Tongue (tissue), 2 donors: ENCODE results near the gene UNC13B. TPM values are rescaled to one million over a fixed set of nuclear protein-coding genes. Genes with fewer than 3 reads are reported as not detected.
A peak's percentile ranks its signal among the peaks of the same experiment; 100 is the strongest.
"Not testable (repeated sequence)": the region's sequence is repeated elsewhere in the genome, so short reads cannot be mapped to it uniquely, and the experiment has no call there.

Experiments
- DNase-seq: peaks from one replicate; pipeline ENCODE4 v3.0.0-alpha.2; 2015
- total RNA-seq: library from RNA; depleted of rRNA; stranded (reverse); fragments of >200 nt; gene quantifications from one replicate; pipeline ENCODE4 v1.2.3, GENCODE V29; 2014

Gene UNC13B
- total RNA-seq, 1 donor from 2014 or later = 33.0 TPM

DNA sequence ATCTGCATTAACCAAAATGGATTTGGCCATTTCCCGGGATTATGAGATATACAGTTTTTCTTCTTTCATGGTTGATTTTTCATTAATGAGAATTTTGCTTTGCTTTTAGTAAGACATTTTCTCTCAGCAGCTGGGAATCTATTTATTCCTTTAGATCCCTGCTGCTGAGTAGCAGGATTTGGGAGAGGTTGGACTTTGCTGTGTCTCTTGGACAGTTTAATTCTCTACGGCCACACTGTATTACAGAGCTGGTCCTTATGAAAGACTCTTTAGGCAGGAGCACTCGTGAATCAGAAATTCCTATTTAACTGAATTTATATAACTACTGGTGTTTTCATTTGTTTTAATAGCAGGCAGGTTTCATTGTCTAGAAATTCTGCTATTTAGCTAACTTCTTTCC, 1.6 kb downstream of the UNC13B start:
- DNase-seq = peak; percentile 18

DNA sequence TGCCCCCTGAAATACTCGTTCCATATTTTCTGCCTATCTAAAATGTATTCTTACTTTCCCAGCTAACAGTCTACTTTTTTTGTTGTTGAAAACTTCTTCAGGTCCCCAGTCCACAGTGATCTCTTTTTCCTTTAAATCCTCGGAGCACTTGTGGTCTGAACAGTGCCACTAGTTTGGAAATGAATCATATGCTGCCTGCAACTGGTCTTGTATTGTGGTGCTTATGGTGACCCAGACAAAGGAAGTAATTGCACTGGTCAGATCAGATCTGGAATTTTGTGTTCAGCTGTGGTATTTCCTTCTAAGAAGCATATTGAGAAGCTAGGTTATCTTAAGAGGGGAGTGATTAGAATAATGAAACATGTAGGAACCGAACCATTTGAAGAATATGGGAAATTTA, 2.9 kb downstream of the UNC13B start:
- peak; percentile 1 for DNase-seq

DNA sequence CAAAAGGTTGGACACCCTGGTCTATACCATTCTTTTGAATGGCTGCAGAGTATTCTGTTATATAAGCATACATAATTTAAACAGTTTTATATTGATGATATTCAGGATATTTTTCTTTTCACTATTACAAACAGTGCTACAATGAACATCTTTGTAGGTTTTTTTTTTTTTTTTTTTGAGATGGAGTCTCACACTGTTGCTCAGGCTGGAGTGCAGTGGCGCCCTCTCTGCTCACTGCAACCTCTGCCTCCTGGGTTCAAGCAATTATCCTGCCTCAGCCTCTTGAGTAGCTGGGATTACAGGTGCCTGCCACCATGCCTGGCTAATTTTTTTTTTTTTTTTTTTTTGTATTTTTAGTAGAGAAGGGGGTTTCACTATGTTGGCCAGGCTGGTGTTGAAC, 5.6 kb downstream of the UNC13B start:
- not testable (repeated sequence) for DNase-seq

DNA sequence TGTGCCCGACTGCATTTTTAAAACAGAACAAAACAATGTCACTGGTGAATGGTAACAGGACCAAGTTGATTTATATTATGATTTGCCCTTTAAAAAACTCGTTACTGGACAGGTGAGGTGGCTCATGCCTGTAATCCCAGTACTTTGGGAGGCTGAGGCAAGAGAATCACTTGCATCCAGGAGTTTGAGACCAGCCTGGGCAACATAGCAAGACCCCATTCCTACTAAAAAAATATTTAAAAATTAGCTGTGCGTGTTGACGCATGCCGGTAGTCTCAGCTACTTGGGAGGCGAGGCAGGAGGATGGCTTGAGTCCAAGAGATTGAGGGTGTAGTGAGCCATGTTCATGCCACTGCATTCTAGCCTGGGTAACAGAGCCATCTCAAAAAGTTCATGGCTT, 7.2 kb downstream of the UNC13B start:
- DNase-seq = no peak

DNA sequence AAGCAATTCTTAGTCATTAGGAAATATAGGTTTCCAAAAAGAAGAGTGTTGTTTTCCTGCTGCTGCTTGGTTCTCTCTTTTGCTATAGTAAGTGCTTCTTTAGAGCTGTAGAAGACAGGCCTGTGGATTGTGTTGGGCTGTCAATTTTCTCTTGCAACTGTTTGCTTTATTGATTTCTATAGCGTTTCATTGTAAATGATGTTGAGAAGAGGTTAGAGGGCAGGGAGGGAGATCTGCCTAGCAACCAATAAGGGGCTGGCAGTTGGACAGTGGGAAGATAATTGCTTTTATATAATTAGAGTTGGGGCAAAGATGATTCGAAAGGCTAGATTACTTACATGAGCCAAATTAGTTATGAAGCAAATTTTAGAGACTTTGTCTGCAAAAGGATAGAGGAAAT, 11.1 kb downstream of the UNC13B start:
- no peak for DNase-seq

DNA sequence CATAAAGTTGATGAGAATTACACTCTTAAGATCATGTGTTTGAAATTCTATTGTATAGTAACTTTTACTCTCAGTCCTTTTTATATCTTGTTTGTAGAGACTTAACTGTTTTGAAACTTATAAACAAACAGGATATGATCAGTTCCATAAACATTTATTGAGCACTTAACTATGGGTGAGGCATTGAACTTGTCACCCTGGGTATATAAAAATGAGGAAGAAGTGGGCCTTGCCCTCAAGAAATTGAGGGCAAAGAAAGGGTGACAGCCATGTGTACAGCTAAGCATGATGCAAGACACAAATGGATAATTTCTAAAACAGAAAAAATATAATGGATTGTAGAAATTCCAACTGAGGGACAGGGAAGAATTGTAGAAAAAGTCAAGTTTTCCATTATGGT, 15.7 kb downstream of the UNC13B start:
- no peak for DNase-seq

DNA sequence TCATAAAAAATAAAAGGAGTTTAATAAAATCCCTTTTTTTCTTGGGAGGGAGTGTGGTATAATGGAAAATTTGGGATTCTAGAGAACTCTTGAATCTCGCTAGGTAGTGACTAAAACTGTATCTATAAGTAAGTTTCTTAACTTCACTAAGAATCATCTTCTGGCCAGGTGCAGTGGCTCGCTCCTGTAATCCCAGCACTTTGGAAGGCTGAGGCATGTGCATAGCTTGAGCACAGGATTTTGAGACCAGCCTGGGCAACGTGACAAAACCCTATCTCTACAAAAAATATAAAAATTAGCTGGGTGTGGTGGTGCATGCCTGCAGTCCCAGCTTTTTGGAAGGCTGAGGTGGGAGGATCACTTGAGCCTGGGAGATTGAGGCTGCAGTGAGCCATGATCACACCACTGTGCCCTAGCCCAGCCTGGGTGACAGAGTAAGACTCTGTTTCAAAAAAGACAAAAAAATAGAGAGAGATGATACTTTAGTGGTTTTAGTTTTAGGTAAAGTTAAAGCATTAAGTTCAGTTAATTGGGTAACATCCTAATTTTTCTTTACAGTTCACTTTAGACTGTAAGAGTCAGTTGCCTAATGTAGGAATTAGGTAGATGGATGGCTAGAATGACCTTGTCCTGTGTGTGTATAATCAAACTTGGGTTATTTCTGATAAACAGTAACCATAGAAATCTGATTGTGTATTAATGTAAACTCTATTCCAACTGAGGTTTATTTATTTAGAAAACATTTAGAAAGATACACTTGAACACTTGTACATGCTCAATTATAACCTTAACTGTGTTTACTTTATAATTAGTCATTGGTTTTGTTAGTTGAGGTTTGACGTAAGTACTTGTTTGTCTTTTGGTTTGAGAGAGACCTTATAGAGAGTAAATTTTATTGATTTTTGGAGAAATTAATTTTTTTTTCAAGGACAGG, 17.8 kb downstream of the UNC13B start:
- no peak for DNase-seq

DNA sequence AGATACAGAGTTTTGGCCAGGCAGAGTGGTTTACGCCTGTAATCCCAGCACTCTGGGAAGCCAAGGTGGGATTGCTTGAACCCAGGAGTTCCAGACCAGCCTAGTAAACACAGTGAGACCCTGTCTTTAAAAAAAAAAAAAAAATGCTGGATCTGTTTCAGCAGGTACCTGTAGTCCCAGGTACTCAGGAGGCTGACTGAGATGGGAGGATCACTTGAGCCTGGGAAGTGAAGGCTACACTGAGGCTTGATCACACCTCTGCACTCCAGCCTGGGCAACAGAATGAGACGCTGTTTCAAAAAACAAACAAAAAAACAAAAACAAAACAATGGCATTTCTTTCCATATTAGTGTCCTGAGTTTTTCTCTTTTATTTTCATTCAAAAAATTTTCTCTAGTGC, 19.0 kb downstream of the UNC13B start:
- no peak for DNase-seq

DNA sequence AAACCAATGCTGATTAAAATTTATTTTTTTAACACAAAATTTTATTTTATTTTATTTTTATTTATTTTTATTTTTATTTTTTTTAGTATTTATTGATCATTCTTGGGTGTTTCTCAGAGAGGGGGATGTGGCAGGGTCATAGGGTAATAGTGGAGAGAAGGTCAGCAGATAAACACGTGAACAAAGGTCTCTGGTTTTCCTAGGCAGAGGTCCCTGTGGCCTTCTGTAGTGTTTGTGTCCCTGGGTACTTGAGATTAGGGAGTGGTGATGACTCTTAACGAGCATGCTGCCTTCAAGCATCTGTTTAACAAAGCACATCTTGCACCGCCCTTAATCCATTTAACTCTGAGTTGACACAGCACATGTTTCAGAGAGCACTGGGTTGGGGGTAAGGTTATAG, 20.6 kb downstream of the UNC13B start:
- DNase-seq = not testable (repeated sequence)

DNA sequence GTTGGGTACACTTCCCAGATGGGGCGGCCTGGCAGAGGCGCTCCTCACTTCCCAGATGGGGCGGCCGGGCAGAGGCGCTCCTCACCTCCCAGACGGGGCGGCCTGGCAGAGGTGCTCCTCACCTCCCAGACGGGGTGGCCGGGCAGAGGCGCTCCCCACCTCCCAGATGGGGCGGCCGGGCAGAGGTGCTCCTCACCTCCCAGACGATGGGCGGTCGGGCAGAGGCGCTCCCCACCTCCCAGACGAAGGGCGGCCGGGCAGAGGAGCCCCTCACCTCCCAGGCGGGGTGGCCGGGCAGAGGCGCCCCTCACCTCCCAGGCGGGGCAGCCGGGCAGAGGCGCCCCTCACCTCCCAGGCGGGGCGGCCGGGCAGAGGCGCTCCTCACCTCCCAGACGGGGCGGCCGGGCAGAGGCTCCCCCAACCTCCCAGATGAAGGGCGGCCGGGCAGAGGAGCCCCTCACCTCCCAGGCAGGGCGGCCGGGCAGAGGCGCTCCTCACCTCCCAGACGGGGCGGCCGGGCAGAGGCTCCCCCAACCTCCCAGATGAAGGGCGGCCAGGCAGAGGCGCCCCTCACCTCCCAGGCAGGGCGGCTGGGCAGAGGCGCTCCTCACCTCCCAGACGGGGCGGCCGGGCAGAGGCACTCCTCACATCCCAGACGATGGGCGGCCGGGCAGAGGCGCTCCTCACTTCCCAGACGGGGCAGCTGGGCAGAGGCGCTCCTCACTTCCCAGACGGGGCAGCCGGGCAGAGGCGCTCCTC, 21.4 kb downstream of the UNC13B start:
- DNase-seq = not testable (repeated sequence)

DNA sequence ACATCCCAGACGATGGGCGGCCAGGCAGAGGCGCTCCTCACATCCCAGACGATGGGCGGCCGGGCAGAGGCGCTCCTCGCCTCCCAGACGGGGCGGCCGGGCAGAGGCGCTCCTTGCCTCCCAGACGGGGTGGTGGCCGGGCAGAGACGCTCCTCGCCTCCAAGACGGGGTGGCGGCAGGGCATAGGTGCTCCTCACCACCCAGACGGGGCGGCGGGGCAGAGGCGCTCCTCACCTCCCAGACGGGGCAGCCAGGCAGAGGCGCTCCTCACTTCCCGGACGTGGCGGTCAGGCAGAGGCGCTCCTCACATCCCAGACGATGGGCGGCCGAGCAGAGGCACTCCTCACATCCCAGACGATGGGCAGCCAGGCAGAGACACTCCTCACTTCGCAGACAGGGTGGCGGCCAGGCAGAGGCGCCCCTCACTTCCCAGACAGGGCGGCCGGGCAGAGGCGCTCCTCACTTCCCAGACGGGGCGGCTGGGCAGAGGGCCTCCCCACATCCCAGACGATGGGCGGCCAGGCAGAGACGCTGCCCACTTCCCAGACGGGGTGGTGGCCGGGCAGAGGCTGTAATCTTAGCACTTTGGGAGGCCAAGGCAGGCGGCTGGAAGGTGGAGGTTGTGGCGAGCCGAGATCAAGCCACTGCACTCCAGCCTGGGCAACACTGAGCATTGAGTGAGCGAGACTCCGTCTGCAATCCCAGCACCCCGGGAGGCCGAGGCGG, 22.1 kb downstream of the UNC13B start:
- DNase-seq = not testable (repeated sequence)

DNA sequence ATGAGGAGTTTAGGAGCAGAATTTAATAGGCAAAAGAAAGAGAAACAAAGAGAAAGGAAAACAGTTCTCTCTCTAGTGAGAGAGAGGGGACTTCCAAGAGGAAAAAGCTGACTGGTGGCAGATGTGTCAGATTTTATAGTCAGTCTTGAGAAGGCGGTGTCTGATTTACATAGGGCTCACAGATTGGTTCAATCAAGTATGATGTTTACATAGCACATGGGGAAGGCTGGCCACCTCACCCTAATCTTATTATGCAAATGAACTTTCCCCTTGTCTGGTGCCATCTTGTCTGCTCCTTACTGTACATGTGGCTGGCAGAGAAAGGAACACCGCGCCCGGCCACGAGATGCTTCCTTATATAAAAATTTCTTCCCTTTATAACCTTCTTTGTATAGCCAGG, 24.7 kb downstream of the UNC13B start:
- DNase-seq = no peak

DNA sequence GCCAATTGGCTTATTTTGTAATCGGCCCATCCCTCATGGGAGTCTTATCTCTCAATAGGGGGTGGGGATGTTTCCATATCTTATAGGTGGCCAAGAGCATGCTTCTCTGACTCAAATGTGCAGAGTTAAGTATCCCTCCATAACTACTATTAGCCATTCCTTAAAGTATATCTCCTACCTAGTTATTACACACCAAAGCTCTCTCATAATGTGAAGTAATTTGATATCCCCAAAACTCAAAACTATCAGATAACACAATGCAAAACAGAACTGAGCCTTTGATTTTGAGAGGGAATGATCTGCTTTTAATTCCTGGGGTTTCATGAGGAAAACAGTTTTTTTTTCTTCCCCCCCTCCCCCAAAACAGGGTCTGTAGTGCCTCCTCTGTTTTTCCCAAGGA, 28.4 kb downstream of the UNC13B start:
- DNase-seq = no peak

DNA sequence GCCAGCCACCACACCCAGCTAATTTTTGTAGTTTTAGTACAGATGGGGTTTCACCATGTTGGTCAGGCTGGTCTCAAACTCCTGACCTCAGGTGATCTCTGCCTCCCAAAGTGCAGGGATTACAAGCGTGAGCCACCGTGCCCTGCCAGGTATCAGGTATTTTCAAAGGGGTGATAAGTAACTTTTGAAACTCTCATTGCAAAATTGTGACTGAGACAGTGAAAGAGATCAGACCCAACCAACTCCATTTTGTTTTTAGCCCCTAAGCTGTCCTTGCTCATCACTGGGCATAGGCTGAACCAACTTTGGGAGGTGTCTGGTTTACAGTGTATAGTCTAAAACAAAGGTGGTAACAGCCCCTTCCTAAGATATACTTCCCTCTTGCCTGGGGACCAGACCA, 29.3 kb downstream of the UNC13B start:
- no peak for DNase-seq

DNA sequence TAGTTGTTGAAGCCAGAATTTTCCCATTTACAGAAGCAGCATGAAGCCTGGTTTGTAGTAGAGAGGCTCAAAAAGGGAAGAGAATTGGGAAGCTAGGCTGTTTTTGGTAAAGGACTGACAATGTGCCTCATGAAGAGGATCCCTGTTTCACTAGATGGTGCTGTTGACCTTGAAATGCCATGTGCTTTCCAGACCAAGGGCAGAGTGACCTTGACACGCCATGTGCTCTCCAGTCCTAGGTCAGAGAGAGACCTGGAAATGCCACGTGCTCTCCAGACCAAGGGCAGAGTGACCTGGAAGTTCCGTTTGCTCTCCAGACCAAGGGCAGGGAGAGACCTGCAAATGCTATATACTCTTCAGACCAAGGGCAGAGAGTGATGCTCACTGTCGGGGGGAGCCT, 32.0 kb downstream of the UNC13B start:
- DNase-seq = no peak

DNA sequence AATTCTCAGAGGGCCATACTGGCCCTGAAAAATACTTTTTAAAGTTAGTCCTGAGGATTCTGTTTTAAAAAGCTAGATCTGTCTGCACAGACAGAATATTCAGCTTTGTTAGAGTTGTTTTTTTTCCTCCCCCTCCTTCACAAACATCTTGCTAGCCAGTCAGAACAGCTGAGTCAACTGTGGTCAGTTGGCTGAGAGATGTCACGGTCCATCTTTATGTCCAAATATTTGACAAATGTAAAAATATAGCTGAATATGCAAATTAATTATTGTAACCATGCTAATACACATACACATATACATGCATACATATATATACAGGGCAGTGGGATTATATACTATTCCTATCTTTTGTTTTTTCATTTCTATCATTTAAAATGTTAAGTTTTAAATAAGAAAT, 33.9 kb downstream of the UNC13B start:
- DNase-seq = no peak

DNA sequence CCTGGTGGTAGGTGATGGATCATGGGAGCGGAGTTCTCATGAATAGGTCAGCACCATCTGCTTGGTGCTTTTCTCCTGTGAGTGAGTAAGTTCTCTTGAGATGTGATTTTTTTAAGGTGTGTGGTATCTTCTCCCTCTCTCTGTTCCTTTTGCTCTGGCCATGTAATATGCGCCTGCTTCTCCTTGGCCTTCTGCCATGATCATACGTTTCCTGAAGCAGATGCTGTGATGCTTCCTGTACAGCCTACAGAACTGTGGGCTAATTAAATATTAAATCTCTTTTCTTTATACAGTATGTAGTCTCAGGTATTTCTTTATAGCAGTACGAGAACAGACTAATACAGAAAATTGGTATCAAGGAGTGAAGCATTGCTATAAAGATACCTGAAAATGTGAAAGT, 36.4 kb downstream of the UNC13B start:
- DNase-seq = no peak

DNA sequence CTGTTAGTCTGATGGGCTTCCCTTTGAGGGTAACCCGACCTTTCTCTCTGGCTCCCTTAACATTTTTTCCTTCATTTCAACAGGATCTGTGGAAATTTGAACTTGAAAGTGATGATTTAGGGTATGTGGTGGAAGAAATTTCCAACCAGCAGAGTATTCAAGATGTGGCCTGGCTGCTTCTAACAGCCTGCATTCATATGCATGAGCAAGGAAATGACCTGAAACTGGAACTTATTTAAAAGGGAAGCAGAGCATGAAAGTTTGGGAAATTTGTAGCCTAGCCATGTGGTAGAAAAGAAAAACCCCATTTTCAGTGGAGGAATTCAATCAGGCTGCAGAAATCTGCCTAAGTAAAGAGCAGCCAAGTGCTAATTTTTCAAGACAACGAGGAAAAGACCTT, 41.7 kb downstream of the UNC13B start:
- no peak for DNase-seq

DNA sequence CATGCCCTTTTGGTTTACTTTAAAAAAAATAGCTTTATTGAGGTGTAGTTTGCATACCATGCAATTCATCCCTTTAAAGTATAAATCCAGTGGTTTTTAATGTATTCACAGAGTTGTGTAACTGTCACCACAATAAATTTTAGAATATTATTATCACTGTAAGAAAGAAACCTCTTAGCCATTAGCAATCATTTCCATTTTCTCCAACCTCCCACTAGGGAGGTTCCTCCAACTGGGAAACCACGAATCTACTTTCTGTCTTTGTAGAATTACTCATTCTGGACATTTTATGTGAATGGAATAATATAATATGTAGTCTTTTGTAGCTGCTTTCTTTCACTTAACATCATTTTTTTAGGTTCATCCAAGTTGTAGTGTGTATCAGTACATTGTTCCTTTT, 43.5 kb downstream of the UNC13B start:
- no peak for DNase-seq

DNA sequence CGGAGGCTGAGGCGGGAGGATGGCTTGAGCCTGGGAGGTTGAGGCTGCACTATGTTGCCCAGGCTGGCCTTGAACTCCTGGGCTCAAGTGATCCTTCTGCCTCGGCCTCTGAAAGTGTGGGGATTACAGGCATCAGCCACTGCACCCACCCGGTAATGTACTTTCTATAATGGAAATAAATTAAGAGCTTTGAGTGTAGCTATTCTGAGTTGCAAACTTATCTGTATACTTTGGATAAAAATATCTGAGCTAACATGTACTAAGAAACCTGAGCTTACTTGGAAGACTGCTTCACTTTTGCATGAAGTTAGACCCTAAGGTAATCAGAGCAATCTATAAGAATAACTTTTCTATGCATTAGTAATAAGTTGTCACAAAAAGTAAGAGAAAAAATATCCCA, 50.0 kb downstream of the UNC13B start:
- no peak for DNase-seq

DNA sequence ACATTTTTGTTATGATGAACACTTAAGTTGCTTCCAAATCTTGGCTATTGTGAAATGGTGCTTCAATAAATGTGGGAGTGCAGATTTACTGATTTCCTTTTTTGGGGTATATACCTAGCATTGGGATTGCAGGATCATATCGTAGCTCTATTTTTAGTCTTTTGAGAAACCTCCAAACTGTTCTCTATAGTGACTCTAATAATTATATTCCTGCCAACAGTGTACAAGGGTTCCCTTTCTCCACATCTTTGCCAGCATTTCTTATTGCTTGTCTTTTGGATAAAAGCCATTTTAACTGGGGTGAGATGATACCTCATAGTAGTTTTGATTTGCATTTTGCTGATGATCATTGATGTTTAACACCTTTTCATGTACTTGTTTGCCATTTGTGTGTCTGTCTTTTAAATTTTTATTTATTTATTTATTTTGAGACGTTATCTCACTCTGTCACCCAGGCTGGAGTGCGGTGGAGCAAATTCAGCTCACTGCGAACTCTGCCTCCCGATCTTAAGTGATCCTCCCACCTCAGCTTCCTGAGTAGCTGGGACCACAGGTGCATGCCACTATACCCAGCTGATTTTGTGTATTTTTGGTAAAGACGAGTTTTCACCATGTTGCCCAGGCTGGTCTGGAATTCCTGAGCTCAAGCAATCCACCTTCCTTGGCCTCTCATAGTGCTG, 59.0 kb downstream of the UNC13B start:
- DNase-seq = no peak

DNA sequence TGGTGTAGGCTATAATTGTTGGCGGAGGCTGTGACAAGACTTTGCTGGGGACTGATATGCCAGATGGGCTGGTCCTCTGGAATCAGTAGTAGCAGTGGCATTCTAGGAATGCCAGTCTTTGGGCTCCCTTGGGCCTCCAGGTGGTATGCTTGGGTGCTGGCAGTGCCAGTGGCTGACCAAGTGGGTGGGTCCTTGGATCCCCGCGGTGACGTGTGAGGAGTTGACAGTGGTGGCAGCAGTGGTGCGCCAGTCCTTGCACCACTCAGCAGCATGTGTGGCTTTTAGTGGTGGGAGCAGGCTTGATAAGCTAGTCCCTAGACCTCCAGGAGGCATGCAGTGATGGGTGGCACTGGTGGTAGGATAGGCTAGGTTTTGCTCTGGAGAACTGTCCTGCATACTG, 63.9 kb downstream of the UNC13B start:
- DNase-seq = no peak
